Right kidney (tissue), 1 donor: ENCODE data around the gene CHSY1.

Experiments used
- DNase-seq: peaks from one replicate; pipeline ENCODE4 v3.0.0-alpha.2; 2016

Gene CHSY1

DNA sequence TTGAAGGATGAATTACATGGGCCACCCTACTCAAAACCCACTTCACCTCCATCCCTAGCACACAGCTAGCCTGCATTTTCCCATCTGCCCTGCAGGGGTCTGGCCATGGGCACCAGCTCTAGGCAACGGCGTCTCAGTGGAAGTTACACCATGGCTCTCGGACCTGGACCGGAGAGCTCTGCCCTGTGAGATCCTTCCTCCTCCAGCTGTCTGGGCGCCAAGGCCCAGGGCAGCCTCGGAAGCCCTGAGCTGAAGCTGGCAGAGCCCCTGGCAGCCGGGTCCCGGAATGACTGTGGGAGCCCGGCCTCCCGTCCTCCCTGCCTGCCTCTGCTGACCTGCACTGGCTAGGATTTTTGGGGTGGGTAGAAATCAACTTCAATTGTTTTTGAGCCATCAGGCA is 98.9 kb downstream of the CHSY1 start:
- DNase-seq = no peak

DNA sequence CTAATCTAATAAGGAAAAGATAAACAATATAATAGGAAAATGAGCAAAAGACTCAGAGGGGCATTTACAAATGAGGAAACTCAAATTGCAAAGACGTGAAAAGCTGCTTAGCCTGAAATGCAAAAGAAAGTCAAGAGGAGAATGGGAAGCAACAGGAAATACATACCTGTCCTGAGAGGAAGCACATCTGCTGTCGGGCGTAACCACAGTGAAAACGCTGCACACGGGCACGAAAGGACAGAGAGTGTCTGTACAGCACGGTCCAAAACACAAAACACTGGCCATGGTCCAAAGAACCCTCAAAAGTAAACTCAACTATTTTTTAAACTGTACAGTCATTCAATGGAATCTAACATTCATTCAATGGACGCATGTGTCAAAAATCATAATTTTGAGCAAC is 100.6 kb downstream of the CHSY1 start:
- no peak for DNase-seq

- no peak for DNase-seq
Observed at GRCh38 chr15:101150723-101151040, 101.2 kb downstream of the CHSY1 start.

DNA sequence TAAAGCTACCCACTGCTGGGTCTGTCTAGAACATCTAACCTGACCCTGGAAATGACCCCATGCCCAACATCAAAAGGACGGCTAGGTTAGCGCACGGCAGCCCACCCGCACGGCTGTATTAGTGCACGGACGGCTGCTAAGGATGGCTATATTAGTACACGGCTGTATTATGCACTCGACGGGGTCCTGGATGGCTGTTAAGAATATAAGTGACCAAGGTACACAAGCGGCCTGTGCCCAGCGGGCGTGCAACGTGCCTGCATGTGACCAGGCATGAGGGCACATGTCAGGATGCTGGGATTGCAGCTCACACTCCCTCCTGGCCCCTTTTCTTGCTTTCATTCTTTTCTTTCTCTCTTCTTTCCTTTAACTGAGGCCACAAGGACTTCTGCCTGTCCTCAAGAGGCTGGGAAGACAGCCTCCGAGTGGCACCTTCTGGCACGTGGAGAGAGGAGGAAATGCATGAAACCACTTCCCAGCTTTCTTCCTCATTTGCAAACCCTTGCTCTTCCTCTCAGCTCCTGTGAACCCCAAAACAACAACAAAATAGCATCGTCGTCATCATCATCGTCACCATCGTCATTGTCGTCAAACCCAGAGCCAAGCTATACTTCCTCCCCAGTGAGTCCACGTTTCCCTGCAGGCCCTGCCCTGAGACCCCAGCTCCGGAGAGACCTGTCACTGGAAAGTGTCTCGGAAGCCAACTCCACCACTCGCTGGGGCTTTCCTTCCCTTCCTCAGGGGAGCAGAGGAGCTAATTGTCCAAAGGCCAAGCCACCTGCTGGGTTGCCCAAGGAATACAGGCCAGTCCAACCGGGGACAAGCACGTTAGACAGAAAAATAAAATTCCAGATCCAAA is 101.8 kb downstream of the CHSY1 start:
- no peak for DNase-seq

GRCh38 chr15:101148881-101149664 is 102.8 kb downstream of the CHSY1 start:
- DNase-seq = no peak

DNA sequence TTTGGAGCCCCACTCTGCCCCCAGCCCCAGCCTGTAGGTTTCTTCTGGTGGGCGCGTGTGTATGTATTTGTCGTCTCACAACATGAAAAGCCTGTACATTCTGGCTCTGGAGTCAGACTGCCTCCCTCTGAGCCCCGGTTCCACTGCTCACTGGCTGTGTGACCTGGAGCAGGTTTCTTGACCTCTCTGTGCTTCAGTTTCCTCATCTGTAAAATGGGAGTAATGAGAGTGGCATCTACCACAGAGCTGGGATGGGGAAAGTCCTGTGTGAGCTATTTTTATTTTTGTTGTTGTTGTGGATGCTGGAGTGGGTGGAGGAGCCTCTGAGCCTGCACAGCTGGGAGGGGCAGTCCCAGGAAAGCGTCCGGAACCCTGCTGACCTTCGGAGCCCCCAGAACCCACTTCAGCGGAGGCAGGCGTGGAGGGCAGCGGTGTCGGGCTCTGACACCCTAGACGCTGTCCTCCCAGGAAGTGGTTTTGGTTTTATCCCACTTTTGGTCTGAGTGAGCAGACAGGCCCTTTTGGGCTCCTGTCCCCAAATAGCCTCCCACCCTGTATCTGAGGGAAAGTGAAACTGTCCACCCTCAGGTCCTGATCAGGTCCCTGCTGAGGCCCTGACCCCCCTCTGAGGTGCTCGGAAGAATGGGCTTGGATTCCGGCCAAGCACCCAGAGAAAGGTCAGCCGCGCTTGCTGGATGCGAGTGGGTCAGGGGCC is 103.5 kb downstream of the CHSY1 start:
- no peak for DNase-seq

DNA sequence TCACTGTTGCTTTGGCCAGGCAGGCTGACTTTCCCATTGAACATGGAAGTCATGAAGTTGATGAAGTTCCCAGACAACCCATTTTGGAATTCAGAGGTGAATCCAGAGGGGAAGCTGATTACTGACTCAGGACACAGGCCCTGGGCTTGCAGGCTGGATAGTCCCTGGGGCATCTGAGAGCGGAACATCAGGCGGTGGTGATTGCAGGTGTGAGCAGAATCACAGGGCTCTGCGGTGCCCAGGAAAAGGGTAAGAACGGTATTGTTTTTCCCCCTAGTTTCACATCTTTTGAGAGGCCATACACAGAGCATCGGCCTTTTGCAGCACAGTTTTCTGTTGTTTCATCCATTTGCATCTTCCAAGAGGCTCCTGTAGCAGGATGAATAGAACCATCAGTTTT is 104.7 kb downstream of the CHSY1 start:
- no peak for DNase-seq

GRCh38 chr15:101146118-101146702 is 105.6 kb downstream of the CHSY1 start:
- no peak for DNase-seq

DNA sequence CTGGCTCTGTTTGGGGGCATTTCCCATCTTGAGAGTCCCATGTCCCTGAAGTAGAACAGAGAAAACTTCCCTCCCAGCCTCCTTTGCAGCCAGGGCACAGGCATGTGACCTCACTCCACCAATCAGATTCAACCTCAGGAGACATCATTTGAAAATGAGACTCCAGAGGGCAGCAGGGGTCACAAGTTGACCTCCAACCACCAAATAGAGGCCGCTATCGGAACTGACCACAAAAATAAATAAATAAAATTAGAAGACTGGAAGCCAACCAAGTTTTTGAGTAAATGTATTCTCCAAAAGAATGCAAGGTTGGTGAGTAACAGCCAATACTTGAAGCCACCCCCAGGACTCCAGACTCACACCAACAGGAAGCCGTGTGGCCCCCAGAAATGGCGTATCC is 106.5 kb downstream of the CHSY1 start:
- no peak for DNase-seq

- no peak for DNase-seq
Observed at GRCh38 chr15:101143321-101143720, 108.5 kb downstream of the CHSY1 start.

DNA sequence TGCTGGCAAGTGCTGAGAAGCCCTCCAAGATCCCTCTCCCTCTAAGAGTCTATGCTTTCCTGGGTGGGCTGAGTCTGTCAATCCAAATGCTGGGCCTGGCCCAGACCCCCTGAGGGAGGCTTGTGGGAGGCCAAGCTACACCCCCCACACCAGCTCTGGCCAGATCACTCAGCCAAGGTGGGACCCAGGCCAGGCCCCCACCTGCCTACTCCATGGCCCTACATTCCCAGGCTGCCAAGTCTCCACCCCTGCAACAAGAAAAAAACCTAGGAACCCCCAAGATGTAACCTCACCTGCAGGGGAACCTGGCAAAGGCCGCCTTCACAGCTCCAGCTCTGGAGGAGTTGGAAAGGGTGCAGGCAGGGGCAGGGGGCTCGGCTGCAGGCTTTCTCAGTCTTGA is 109.1 kb downstream of the CHSY1 start:
- DNase-seq = no peak

DNA sequence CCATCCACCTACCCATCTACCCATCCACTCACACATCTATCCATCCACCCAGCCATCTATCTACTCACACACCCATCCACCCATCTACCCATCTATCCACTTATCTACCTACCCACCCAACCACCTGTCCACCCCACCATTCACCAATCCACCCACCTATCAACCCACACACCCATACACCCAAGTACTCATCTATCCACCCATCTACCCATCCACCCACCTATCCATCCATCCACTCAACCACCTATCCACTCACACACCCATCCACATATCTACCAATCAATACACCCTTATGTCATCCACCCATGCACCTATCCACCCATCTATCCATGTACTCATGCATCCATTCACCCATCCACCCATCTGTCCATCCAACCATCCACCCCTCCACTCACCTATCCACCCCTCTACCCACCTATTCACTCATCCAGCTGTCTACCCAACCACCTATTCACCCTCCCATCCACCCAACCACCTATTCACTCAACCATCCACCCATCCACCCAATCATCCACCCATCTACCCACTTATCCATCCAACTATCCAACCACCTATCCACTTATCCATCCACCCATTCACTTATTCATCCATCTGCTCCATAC is 109.8 kb downstream of the CHSY1 start:
- DNase-seq = no peak

DNA sequence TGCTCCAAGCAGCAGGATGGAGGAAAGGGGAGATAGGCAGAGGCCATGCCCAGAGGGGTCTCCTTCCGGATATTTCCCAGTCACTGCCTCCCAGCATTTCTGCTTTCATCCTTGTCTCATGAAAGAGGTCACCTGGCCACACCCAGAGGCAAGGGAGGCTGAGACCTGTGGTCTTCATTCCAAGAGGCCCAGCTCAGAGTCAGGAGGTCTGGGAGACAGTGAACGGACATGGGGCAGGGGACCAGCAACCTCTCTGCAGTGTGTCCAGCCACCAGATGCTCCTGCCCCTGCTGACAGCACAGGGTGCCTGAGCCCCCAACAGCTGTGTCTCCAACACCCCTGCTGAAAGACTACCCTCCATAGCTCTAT is 111.2 kb downstream of the CHSY1 start:
- DNase-seq = no peak

DNA sequence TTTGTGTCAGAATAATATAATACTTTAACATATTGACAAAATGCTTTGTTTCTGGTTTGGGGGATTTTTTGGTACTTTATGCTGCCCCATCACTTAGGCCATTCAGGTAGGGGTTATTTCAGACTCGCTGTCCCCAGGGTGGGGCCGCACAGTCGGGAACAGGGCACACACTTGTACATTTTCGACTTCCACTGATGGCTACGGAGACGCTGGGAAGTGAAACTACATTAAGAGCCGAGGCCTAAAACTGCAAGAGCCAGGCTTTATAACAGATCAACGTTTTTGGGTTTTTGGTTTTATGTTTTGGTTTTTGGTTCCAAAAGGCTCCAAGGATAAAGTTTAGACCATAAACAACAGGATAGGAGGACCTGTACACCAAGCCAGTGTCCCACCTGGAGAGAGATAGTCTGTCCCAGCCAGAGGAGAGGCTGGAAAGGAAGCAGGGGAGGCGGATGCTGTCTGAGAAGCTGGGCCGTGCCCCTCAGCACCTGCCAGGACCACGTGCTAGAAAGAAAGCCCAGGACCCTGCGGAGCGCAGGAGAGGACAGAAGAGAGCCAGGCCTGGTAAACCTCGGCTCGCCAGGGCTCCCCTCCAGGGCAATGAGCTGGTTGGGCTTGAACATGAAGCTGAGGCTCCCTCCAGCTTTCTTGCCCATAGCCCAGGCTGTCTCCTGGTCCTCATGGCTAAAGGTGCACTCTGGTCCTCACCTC is 111.7 kb downstream of the CHSY1 start:
- no peak for DNase-seq

DNA sequence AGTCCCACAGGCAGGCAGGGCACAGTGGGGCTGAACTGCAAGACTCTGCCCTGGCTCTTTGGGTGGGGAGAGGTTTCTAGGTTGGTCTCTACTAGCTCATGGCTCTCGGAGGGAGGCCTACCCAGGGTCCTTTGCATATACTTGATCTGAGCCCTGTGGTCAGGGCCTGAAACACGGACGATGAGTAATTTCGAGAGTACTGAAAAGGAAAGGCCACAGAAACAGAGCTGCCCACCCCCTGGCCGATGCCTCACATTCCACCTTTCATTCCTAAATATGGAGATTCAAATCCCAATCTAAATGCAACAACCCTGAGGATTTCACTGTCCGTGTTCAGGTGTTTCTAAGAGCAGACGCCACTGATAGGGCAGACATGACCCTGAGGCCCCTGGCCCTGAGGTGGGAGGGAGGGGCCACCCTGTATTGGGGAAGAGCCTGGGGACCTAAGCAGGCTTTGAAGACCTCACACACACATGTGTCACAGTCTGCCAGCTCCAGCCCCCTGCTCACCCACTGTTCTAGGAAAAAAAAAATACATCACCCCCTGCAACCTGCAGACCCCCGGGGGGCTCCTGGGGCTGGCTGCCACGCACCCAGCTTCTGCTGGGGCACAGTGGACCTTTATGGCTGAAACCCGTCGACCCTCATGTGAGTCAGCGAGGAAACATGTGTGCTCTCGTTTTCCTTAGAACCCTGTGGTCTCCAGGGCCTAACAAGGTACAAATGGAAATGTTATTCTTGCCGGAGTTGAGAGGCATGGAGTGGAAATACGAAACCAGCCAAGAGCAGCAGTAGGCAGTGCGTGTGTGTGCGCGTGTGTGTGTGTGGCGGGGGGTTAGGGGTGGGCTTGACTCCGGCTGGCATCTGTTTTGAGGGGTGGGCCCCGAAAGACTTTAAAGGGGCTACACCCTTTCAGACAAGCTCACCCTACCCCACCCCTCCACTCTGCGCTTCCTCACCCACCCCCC is 112.7 kb downstream of the CHSY1 start:
- peak; percentile 25 for DNase-seq

DNA sequence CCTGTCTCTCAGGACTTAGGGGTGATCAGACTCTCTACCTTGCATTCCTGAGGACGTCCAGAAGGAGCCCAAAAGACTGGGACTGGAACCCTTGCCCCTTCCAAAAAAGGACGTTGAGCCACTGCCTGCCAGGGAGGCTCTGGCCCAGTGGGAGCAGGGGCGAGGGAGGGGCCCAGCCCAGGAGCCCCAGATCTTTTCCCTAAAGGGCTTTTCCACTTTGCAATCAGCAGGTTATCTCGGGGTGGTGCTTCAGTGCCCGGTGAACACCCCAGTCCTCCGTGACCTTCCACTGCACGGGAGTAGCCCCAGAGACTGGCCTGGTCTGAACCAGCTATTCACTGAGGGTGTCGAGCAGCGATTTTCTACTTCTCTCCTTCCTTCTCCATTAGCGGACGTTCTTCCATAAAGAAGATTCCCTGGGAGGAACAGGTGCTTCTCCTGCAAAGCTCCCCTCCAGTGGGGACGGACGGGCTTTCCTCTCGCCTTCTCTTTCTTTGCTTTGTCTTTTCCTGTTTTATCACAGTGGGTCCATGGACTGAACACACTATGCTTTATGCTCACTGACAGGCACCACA is 113.7 kb downstream of the CHSY1 start:
- no peak for DNase-seq

- no peak for DNase-seq
Observed at GRCh38 chr15:101137312-101137940, 114.4 kb downstream of the CHSY1 start.

- DNase-seq = no peak
Observed at GRCh38 chr15:101136381-101137268, 115.2 kb downstream of the CHSY1 start.
